ENCODE data around the gene FN3K.
"Not testable (repeated sequence)": the region's sequence is repeated elsewhere in the genome, so short reads cannot be mapped to it uniquely, and the experiment has no call there.

FN3K gene

GRCh38 chr17:82737967-82738877 lies 2.8 kb downstream of the FN3K start:
- DNase-seq, result no peak

- DNase-seq, result no peak
Measured at GRCh38 chr17:82740906-82741759, 5.7 kb downstream of the FN3K start.

DNA sequence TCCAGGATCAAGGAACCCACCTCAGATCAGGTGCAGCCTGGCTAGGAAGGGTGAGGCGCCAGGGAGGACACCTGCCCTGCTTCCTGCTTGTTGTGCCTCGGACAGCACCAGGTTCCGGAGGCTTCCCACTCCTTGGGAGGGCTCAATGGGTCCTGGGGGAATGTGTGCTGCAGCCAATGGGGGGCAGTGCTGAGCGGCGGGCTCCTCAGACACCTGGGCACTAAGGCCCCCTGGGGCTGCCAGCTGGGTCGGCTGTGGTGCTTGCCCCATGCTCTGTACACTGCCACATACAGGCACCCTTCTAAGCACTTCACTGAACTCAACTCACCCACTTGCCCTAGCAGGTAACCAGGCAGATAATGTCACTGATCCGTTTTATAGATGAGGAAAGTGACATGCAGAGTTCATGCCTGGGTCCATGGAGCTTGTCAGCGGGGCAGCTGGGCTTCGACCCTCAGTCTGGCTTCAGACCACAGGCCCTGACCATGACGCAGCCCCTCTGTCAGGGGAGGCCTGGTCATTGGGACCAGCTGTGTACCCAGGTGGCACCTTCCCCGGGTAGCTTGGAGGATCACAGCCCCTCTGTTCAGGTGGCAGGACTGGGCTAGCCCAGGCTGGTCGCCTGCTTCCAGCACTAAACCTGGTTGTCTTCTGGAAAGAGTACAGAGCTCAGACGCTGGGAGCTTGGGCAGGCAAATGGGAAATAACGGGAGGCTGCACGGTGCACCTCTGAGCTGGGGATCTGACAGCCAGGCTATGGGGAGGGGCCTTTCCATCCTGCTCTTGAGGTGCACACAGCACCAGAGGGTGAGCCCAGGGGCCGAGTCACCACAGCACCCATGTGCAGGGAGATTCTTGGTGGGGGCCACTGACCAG lies 8.2 kb downstream of the FN3K start:
- DNase-seq, result no peak

DNA sequence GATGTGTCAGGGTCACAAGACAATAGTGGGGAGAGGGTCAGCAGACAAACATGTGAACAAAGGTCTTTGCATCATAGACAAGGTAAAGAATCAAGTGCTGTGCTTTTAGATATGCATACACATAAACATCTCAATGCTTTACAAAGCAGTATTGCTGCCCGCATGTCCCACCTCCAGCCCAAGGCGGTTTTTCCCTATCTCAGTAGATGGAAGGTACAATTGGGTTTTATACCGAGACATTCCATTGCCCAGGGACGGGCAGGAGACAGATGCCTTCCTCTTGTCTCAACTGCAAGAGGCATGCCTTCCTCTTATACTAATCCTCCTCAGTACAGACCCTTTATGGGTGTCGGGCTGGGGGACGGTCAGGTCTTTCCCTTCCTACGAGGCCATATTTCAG lies 9.3 kb downstream of the FN3K start:
- not testable (repeated sequence) for DNase-seq

DNA sequence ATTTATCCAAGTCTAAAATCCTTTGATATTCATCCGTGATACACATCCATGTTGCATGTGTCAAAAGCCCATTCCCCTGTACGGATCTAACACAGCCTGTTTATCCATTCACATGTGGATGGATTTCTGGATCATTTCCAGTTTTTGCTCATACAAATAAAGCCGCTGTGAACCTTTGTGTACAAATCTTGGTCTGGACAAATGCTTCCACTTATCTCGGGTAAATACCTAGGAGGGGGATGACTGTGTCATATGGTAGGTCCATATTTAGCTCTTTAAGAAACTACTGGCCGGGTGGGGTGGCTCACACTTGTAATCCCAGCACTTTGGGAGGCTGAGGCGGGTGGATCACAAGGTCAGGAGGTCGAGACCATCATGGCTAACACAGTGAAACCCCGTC lies 10.1 kb downstream of the FN3K start:
- DNase-seq, result no peak

DNA sequence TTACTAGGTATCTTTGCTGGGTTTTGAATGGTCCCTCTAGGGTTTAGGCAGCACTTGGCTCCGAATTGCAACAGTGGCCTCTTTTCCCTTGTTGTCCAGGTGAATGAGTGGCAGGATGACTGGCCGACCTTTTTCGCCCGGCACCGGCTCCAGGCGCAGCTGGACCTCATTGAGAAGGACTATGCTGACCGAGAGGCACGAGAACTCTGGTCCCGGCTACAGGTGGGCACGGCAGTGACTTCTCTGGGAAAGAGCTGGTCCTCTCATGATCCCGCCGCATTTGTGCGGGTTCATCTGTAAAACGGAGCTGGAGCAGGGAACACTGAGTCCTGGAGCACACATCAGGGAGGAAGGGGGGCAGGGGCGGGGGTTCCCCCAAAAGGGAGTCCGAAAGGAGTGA lies 13.3 kb downstream of the FN3K start:
- no peak for DNase-seq

GRCh38 chr17:82750241-82750908 lies 15.0 kb downstream of the FN3K start:
- no peak for DNase-seq

DNA sequence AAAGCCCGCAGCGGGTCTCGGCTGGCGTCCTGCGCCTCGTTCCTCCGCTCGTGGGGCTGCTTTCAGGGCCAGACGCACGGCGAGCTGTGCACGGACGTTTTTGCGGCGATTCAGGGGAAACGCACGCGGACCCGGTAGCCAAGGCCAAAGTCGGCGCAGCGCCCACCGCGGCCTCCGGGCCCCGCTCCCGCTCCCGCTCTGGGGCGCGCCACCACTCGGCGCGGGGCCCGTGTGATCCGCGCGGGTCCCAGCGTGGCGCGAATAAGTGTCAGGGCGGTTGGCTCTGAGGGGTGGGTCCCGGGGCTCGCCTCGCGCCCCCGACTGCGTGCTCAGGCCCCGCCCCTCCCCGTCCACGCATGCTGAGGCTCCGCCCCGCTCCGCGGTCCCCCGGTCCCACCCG lies 15.8 kb downstream of the FN3K start:
- DNase-seq, result no peak

GRCh38 chr17:82751571-82752370 lies 16.4 kb downstream of the FN3K start, which contains the start of gene TBCD:
Gene TBCD (plus strand): TSS chr17:82752065. CDS start chr17:82752194, 129 bp downstream.
- DNase-seq, result peak; percentile 84

DNA sequence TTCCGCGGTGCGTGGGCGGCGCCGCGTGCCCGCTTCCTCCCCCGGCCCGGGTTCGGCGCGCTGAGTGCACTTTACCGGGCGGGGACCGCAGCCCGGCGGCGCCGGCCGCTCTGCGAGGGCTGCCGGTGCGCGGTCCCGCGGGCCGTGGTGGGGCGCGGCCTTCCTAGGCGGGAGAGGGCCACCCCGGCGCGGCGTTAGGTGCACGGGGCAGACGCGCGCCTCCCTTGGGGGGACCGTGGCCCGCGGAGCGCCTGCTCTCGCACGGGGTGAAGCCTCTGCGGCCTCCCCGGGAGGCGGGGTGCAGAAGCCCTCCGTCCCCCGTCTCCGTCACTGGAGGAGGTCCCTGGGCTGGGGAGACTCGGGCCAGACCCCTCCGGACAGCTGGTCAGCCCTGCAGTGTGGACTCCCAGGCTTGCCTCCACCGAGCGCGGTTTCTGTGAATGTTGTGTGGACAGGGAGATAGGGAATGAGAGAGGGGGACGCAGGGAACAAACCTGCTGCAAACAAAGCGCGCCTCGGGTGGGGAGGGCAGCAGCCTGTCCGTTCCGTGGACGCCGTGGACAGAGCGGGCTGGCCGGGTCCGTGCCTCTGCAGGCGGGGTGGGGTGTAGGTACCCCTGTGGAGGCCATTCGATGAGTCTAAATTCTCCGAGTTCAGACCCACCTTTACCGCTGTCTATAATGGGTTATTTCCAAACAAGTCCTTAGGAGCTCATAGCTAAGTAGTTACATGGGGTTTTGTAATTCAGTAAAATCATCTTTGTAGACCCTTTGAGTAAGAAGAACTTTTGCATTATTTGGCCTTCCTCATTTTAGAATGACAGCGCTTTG lies 17.2 kb downstream of the FN3K start:
- DNase-seq, result no peak

DNA sequence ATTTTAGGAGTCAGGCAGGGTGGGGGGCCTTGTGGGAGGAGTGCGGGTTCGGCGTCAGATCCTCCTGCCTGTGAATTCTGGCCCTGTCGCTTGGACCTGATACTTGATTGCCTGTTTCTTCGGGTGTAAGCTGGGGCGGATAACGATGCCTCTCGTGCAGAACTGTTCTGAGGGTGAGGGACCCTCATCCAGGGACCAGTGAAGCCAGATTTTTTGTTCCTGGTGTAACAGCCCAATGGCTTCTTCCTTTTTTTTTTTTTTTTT lies 17.7 kb downstream of the FN3K start:
- no peak for DNase-seq

DNA sequence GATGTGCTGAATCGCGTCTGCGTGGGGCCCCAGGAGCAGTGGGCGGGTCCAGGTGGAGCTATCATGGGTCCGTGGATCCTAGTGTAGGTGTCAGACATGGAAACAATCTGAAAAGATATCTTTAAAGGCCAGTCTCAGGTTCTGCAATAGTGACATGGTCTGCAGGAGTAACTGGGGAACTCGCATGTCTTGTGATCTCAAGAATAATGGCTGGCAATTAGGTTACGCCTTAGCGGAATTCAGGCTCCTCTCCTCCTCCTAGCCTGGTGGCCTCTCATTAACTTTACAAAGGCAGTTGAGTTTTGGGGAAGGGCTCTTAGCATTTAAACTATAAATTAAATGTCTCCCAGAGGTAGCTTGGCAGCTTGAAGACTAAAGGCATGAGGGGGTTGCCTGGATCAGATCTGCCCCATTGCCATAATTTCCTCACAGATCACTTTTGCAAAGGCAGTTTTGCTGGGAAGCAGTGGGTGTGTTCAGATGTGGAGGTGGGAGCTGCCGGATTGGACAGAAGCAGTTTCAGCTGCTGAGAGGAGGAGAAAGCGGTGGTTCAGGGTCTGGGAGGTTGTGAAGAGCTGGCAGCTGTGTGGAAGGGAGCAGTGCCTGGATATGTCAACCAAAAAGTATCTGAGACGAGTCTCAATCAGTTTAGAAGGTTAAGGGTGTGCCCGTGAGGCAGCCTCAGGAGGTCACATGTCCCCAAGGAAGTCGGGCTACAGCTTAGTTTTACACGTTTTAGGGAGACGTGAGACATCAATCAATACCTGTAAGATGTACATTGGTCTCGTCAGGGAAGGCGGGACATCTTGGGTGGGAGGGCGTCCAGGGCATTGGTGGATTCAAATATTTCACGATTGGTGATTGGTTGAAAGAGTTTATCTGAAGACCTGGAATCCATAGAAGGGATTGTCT lies 19.1 kb downstream of the FN3K start:
- DNase-seq, result no peak

DNA sequence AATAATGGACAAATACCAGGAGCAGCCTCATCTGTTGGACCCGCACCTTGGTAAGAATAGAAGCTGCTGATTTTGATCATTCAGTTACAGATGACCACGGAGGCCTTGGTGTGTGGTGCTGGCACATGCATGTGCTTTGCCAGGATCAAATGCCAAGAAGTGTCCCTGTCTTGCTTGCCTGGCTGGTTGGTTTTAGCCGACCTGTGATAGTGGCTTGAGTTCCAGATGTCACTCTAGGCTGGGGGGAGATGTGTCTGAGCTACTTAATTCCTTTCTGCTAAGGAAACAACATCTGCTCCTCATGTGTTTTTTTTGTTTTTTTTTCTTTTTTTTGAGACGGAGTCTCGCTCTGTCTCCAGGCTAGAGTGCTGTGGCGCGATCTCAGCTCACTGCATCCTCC lies 20.8 kb downstream of the FN3K start:
- no peak for DNase-seq

- no peak for DNase-seq
Measured at GRCh38 chr17:82765371-82765770, 30.0 kb downstream of the FN3K start.

DNA sequence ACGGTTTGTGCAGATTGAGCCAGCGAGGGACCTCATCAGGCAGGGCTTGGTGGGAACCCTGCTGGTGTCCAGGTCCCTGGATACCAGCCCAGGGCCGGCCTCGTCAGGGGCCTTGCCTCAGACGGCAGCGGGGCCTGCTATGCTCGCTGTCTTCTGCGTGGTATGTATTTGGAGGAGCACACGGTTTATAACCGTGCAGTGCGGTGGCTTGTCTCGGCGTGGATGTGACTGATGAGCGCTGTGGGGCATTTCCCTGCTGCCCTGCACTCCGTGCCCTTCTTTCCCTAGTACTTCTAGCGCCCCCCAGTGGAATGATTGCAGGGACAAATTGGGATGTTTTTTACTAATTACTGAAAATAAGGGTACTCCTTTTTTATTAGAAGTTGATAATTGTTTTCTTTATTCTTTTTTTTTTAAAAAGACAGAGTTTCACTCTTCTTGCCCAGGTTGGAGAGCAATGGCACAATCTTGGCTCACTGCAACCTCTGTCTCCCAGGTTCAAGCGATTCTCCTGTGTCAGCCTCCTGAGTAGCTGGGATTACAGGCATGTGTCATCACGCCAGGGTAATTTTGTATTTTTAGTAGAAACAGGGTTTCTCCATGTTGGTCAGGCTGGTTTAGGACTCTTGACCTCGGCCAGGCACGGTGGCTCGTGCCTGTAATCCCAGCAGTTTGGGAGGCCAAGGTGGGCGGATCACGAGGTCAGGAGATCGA lies 31.8 kb downstream of the FN3K start:
- no peak for DNase-seq

DNA sequence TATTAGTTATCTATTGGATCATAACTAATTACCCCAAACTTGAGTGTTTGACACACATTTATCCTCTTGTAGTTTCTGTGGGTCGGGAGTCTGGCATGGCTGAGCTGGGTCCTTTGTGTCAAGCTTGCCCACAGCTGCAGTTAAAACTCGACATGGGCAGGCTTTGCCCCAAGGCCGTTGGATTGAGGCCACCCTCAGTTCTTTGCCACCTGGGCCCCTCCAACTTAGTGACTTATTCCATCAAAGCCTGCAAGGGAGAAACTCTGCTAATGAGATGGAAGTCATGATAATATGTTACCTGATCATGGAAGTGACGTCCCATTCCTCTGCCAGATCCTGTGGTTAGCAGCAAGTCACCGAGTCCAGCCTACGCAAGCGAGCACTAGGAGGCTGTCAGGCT lies 33.6 kb downstream of the FN3K start:
- DNase-seq, result no peak

DNA sequence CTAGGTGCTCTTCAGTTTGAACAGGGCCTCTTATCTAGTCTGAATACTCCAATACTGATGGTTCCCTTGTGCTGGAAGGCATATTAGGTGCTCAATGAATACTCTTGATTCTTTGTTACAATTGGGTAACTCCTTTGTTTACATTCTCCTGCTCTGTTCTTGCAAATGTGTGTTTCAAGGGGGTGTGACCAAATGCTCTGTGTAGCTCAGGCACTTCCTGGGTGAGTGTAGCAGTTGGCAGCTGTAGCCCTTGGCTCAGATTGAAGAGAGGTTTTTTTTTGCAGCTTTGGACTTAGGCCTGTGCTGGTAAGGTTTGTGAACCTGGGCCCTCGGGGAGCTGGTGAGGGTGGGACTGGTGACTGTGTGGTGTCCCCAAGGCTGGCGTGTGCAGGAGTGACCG lies 36.6 kb downstream of the FN3K start:
- DNase-seq, result no peak

DNA sequence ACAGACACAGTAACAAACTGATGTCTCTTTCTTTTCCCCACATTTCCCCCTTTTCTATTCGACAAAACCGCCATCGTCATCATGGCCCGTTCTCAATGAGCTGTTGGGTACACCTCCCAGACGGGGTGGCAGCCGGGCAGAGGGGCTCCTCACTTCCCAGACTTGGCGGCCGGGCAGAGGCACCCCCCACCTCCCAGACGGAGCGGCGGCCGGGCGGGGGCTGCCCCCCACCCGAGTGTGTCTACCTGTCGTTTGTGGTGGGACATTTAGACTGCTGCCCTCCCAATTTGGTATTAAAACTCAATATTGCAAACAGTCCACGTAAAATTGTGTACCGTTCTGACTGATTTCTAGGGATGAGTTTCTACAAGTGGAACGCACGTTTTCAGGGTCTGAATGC lies 39.0 kb downstream of the FN3K start:
- DNase-seq, result not testable (repeated sequence)
